A549 (cell line): ENCODE results near the gene ZFPL1.

Experiments
- ELK1 ChIP-seq: fragments of 150-350 bp; IDR thresholded peaks from 2 replicates; pipeline ENCODE4 v1.6.1; 2014; ENCODE audit warnings: low read depth, mild to moderate bottlenecking, low read length
- JUNB ChIP-seq: fragments of >200 bp; sonication (Bioruptor Twin); formaldehyde crosslinking; IDR thresholded peaks from 2 replicates; pipeline ENCODE4 v1.6.1; 2016

GRCh38 chr11:65127473-65128181 is 43.6 kb downstream of the ZFPL1 start:
- TF ChIP-seq JUNB, result no peak
- no peak for TF ChIP-seq ELK1
